GM19023 (cell line): ENCODE measurements around the gene AHCTF1.
A peak's percentile ranks its signal among the peaks of the same experiment; 100 is the strongest.
"Not testable (repeated sequence)": the region's sequence is repeated elsewhere in the genome, so short reads cannot be mapped to it uniquely, and the experiment has no call there.

Experiments
- ATAC-seq: cut with Tn5 transposase; IDR thresholded peaks from one replicate; pipeline ENCODE4 v1.9.1; 2021; ENCODE audit warnings: mild to moderate bottlenecking, moderate library complexity; ENCODE audit not compliant: unreplicated experiment

AHCTF1 gene

GRCh38 chr1:246843876-246844275 lies 87.9 kb downstream of the AHCTF1 start:
- no peak for ATAC-seq

- not testable (repeated sequence) for ATAC-seq
These were observed 91.0 kb downstream of the AHCTF1 start for GRCh38 chr1:246840761-246841160.

GRCh38 chr1:246838118-246838456 lies 93.7 kb downstream of the AHCTF1 start:
- no peak for ATAC-seq

- ATAC-seq = no peak
These were observed 94.2 kb downstream of the AHCTF1 start for GRCh38 chr1:246837418-246838117.

DNA sequence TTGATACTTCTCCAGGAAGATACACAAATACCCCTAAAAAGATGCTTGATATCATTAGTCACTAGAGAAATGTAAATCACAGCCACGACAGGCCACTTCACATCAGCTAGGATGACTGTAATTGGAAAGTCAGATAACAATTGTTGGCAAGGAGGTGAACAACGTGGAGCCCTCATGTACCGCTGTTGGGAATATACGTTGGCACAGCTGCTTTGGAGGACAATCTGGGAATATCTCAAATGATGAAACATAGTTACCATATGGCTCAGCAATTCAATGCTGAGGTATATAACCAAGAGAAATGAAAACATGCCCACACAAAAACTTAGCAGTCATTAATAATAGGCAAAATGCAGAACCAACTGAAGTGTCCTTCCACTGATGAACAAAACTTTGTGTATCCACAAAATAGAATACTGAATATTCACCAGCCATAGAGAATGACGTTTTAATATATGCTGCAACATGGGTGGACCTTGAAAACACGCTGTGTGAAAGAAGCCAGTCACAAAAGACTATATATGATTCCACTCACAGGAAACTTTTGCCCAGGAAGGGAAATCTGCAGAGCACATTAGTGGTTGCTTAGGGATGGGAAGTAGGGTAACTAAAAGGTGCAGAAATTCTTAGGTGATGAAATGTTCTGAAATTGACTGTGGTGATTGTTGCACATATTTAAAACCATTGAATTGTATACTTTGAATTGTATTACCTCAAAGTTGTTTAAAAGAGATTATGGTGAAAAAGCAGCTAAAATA lies 95.4 kb downstream of the AHCTF1 start:
- ATAC-seq = no peak

DNA sequence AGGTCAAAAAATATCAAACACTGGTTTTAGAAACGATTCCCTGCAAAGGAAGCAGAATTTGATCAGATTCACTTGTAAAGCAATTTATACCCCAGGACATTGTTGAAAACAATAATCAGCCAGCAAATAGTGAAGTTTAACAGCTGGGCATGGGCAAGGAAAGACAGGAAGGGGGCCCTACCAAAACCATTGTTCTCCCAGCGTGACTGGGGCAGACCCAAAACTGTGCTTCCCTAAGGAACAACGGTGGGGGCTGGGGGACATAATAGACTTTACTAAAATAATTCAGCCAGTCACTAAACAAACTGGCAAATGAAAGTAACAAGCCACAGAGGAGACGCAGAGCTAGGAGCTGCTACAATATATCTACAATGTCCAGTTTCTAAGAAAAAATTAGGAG lies 100.2 kb downstream of the AHCTF1 start:
- no peak for ATAC-seq

DNA sequence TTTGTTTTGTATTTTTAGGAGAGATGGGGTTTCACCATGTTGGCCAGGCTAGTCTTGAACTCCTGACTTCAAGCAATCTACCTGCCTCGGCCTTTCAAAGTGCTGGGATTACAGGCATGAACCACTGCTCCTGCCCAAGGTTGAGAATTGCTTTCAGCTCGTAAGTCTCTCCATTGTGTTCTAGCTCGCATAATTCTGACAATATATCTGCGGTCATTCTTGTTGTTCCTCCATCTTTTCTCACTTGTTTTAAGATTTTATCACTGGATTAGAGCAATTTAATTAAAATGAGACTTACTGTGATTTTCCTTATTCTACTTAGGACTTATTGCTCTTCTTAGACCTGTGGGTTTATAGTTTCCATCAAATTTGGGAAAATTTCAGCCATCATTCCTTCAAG lies 102.9 kb downstream of the AHCTF1 start:
- no peak for ATAC-seq

DNA sequence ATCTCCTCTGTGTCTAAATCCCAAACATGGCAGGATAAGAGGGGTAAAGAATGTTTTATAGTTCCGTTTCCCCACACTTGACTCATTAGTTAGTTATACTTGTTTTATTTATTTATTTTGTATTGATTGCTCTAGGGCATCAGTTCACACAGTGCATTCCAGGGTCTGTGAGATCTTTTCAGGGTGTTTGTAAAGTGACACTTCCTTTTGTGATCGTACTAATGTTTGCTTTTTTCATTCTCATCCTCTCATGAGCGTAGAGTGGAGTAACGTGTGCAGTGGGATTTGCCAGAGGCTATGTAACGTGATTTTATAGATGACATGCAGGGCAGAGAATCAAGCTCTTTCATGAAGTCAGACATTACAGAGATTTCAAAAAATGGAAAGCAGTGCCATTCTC lies 104.4 kb downstream of the AHCTF1 start:
- ATAC-seq = no peak

DNA sequence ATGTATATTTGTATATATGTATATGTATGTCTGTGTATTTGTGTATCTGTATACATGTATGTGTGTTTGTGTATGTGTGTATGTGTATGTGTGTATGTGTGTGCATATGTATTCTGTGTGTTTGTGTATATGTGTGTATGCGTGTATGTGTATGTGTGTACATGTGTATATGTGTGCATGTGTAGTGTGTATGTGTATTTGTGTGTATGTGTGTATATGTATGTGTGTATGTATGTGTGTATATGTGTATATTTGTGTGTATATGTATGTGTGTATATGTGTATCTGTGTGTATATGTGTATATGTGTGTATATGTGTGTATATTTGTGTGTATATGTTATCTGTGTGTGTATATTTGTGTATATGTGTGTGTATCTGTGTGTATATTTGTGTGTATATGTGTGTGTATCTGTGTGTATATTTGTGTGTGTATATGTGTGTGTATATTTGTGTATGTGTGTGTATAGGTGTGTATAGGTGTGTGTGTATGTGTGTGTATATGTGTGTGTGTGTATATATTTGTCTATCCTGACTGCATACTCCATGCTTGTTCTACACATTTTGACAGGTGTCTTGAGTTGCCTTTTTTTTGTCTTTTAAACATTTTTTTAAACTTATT lies 106.1 kb downstream of the AHCTF1 start:
- no peak for ATAC-seq

GRCh38 chr1:246824541-246824940 lies 107.2 kb downstream of the AHCTF1 start:
- ATAC-seq = no peak

DNA sequence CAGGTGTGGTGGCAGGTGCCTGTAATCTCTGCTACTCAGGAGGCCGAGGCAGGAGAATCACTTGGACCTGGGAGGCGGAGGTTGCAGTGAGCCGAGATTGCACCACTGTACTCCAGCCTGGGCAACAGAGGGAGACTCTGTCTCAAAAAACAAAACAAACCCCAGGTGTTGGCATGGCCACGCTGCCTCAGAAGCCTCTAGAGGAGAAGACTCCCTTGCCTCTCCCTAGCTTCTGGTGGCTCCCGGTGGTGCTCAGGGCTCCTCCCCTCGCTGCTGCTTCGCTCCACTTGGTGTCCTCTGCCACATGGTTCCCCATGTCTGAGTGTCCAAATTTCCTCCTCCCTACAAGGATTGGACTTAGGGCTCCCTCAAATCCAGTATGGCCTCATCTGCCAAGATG lies 109.6 kb downstream of the AHCTF1 start:
- not testable (repeated sequence) for ATAC-seq

DNA sequence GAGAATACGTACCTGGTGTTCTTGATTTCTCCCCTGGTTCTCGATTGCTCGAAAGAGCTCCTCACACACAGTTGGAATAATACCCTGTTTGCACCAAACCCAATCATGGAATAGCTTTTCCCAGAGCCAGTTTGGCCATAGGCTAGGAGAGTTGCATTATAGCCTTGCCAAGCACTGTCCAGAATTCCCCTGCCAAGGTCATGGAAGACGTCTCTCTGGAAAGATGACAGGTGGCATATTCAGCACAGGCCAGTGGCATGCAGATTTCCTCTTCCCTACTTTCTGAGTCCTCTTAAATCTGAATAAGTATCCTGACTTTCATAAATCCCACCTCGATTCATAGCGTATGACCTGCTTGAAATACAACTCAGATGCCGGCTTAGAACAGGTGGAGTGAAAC lies 111.1 kb downstream of the AHCTF1 start:
- ATAC-seq = no peak

GRCh38 chr1:246817778-246818177 lies 114.0 kb downstream of the AHCTF1 start:
- ATAC-seq = not testable (repeated sequence)

- peak; percentile 81 for ATAC-seq
These were observed 116.0 kb downstream of the AHCTF1 start for GRCh38 chr1:246815693-246816270.

DNA sequence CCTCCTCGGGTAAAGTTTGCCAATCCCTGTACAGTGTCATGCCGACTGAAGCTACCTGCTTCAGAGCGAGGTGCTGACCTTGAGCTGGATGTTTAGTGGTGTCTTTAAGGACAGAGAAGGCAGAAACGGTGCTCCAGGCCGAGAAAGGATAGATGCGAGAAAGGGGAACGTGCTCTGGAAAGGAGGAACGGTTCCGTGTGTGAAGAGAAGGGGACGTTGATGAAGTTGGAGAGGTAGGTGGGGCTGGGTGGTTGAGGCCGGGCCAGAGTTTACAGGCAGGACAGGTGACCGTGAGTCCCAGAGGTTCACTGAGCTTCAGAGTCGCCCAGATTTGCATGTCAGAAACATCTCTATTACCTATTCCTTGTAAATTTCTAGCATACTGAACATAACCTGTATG lies 116.9 kb downstream of the AHCTF1 start:
- no peak for ATAC-seq

GRCh38 chr1:246813325-246813724 lies 118.4 kb downstream of the AHCTF1 start:
- not testable (repeated sequence) for ATAC-seq

DNA sequence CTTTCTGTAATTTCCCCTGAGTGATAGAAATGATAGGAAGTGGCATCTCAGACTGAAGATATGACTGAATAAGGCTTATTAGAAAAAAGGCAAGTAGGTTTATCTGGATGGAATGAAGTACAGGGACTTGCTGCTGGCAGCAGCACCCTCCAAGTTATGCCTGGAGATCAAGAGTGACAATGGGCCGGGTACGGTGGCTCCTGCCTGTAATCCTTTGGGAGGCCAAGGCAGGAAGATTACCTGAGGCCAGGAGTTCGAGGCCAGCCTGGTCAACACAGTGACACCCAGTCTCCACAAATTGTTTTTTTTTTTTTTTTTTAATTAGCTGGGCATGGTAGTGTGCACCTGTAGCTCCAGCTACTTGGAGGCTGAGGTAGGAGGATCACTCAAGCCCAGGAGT lies 119.8 kb downstream of the AHCTF1 start:
- ATAC-seq = no peak

GRCh38 chr1:246809473-246809872 lies 122.3 kb downstream of the AHCTF1 start:
- ATAC-seq = no peak

DNA sequence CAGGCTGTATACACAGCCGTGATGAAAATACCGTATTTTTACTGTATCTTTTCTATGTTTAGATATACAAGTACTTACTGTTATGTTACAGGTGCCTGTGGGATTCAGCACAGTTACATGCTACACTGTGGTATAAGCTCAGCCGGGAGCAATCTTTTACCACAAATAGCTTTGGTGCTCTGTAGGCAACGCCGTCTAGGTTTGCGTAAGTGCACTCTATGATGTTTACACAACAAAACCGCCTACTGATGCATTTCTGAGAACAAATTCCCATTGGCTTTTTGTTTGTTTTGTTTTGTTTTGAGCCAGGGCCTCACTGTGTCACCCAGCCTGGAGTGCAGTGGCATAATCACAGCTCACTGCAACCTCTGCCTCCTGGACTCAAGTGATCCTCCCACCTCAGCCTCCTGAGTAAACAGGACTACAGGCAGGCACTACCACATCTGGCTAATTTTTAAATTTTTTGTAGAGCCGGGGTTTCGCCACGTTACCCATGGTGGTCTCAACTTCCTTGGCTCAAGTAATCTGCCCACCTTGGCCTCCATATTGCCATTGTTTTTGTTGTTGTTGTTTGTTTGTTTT lies 126.5 kb downstream of the AHCTF1 start:
- ATAC-seq = no peak

DNA sequence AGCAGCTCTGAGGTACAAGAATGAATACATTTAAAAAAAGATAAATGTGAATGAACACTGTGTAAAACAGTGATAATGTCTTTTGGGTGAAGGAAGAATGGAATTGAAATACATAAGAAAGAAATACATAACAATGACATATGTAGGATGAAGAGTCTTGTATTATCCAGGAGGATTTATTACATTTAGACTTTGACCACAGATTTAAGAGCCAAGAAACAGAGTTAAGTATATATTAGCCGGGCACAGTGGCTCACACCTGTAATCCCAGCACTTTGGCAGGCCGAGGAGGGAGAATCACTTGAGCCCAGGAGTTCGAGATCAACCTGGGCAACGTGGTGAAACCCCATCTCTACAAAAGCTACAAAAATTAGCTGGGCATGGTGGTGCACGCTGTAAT lies 127.9 kb downstream of the AHCTF1 start:
- ATAC-seq = no peak

- no peak for ATAC-seq
These were observed 128.4 kb downstream of the AHCTF1 start for GRCh38 chr1:246803373-246803772.
